HCT116 (cell line): ENCODE measurements around the gene KRTAP4-1. TPM values are rescaled to one million over a fixed set of nuclear protein-coding genes. Genes with fewer than 3 reads are reported as not detected.

Source experiments
- ATAC-seq: fragments of 200-7000 bp; cut with Tn5 transposase; 2 replicates; pipeline ENCODE4 v1.9.1; 2020; ENCODE audit warnings: mild to moderate bottlenecking, moderate library complexity
- BruUV-seq: library from RNA; stranded (reverse); fragments of 400-500 nt; replicated peaks from 2 replicates; lab custom pipeline; 2021; lab: Mats Ljungman, UMichigan
- CTCF ChIA-PET: fragments of 300-600 bp; sonication (Branson Sonifier 250); formaldehyde crosslinking; loops from one replicate; lab custom pipeline; 2021; ENCODE audit warnings: antibody characterized with exemption; lab: Charles Lee
- POLR2A ChIA-PET: fragments of 300-600, 350-600 bp; sonication (Branson Sonifier 250); formaldehyde crosslinking; loops from one replicate; lab custom pipeline; 2021; ENCODE audit warnings: antibody characterized with exemption; lab: Charles Lee
- RAD21 ChIA-PET, 2 experiments: fragments of 300-600 bp; sonication (Branson Sonifier 250); formaldehyde crosslinking; loops; one replicate each; lab custom pipeline; 2023; ENCODE audit warnings: low total read pairs in 2 of 2; ENCODE audit not compliant: uncharacterized antibody in 2 of 2, unreplicated experiment in 2 of 2, low non-redundant PET in 1 of 2; lab: Charles Lee
- DNase-seq: peaks from one replicate; pipeline ENCODE4 v3.0.0-alpha.2; 2010; ENCODE audit warnings: low read depth, low spot score
- H2AFZ ChIP-seq: fragments of 200-600 bp; shearing (Covaris generic), sonication (generic); 2 replicates; pipeline ENCODE4 v1.6.1; 2017; ENCODE audit warnings: low read depth, mixed run types, mixed read lengths, antibody characterized with exemption, low read length; ENCODE audit not compliant: poor library complexity, severe bottlenecking
- H3K27ac ChIP-seq: 2 replicates; pipeline ENCODE4 v1.5.1; 2012; ENCODE audit warnings: low read depth, low read length
- H3K27me3 ChIP-seq: fragments of 200-600 bp; sonication (generic); 2 replicates; pipeline ENCODE4 v1.6.1; 2016; ENCODE audit warnings: mixed run types, low read length, mixed read lengths; ENCODE audit not compliant: insufficient read depth
- H3K36me3 ChIP-seq, 2 experiments: fragments of 200-500 bp in 1 of 2; fragments of 200-600 bp in 1 of 2; sonication (Bioruptor generic) in 1 of 2; sonication (generic) in 1 of 2; 2 replicates each; pipeline versions ENCODE4 v1.5.1 to v1.6.1; 2014 to 2016; ENCODE audit warnings: low read length in 2 of 2, inconsistent platforms in 1 of 2, mixed read lengths in 1 of 2, mixed run types in 1 of 2; ENCODE audit not compliant: insufficient read depth in 2 of 2, control insufficient read depth in 1 of 2
- H3K4me1 ChIP-seq, 2 experiments: fragments of 200-600 bp in 1 of 2; sonication (generic) in 1 of 2; 2 replicates each; pipeline versions ENCODE4 v1.5.1 to v1.6.1; 2012 to 2017; ENCODE audit warnings: low read length in 2 of 2, inconsistent platforms in 1 of 2, mild to moderate bottlenecking in 1 of 2, mixed read lengths in 1 of 2, mixed run types in 1 of 2, moderate library complexity in 1 of 2; ENCODE audit not compliant: insufficient read depth in 2 of 2, control insufficient read depth in 1 of 2
- H3K4me2 ChIP-seq: fragments of 200-600 bp; sonication (generic); 2 replicates; pipeline ENCODE4 v1.6.1; 2017; ENCODE audit warnings: mixed run types, low read length, mixed read lengths
- H3K4me3 ChIP-seq, 2 experiments: fragments of 200-600 bp in 1 of 2; sonication (generic) in 1 of 2; replicated peaks in 1 of 2; 2 replicates each; pipeline ENCODE4 v1.5.1; 2011 to 2016; ENCODE audit warnings: low read length in 2 of 2, control low read depth in 1 of 2, low read depth in 1 of 2, mild to moderate bottlenecking in 1 of 2, mixed read lengths in 1 of 2, mixed run types in 1 of 2
- H3K79me2 ChIP-seq: fragments of 200-600 bp; sonication (generic); 2 replicates; pipeline ENCODE4 v1.6.1; 2017; ENCODE audit warnings: mild to moderate bottlenecking, mixed run types, low read length, moderate library complexity, mixed read lengths; ENCODE audit not compliant: insufficient read depth
- H3K9ac ChIP-seq: fragments of 200-600 bp; sonication (generic); 2 replicates; pipeline ENCODE4 v1.6.1; 2016; ENCODE audit warnings: low read length, mixed read lengths
- H3K9me2 ChIP-seq: fragments of 200-600 bp; sonication (generic), shearing (Covaris generic); 2 replicates; pipeline ENCODE4 v1.6.1; 2017; ENCODE audit warnings: mixed run types, mild to moderate bottlenecking, moderate library complexity; ENCODE audit not compliant: insufficient read depth
- H3K9me3 ChIP-seq, 2 experiments: fragments of 200-500 bp in 1 of 2; fragments of 200-600 bp in 1 of 2; sonication (Bioruptor generic) in 1 of 2; sonication (generic) in 1 of 2; 2 replicates each; pipeline ENCODE4 v1.6.1; 2014 to 2017; ENCODE audit warnings: low read length in 2 of 2, mixed read lengths in 2 of 2, inconsistent platforms in 1 of 2, low read depth in 1 of 2, mild to moderate bottlenecking in 1 of 2, mixed run types in 1 of 2, moderate library complexity in 1 of 2; ENCODE audit not compliant: control insufficient read depth in 1 of 2, insufficient read depth in 1 of 2
- H4K20me1 ChIP-seq: fragments of 200-600 bp; sonication (generic), shearing (Covaris generic); 2 replicates; pipeline ENCODE4 v1.6.1; 2017; ENCODE audit warnings: mixed run types, mild to moderate bottlenecking, moderate library complexity; ENCODE audit not compliant: insufficient read depth
- ATF3 ChIP-seq: IDR thresholded peaks from 2 replicates; pipeline ENCODE4 v1.6.1; 2012
- CTCF ChIP-seq, 3 experiments: fragments of 200-600 bp in 1 of 3; sonication (generic) in 1 of 3; IDR thresholded peaks in 2 of 3; conservative IDR thresholded peaks in 1 of 3; 2 replicates each; pipeline ENCODE4 v1.5.1; 2012 to 2017; ENCODE audit warnings: low read depth in 2 of 3, low read length in 2 of 3, antibody characterized with exemption in 1 of 3, borderline replicate concordance in 1 of 3, control low read depth in 1 of 3, mild to moderate bottlenecking in 1 of 3, mixed read lengths in 1 of 3, mixed run types in 1 of 3, moderate library complexity in 1 of 3; ENCODE audit not compliant: insufficient read depth in 1 of 3
- ELF1 ChIP-seq: IDR thresholded peaks from 2 replicates; pipeline ENCODE4 v1.6.1; 2012; ENCODE audit warnings: low read depth, borderline replicate concordance
- EZH2phosphoT487 ChIP-seq: fragments of 200-600 bp; IDR thresholded peaks from 2 replicates; pipeline ENCODE4 v1.6.1; 2018; ENCODE audit warnings: antibody characterized with exemption, borderline replicate concordance
- JUND ChIP-seq: IDR thresholded peaks from 2 replicates; pipeline ENCODE4 v1.6.1; 2012
- MAX ChIP-seq: IDR thresholded peaks from 2 replicates; pipeline ENCODE4 v1.6.1; 2012
- POLR2AphosphoS5 ChIP-seq: IDR thresholded peaks from 2 replicates; pipeline ENCODE4 v1.6.1; 2011; ENCODE audit warnings: mild to moderate bottlenecking, low read depth, low read length, moderate library complexity
- REST ChIP-seq: IDR thresholded peaks from 2 replicates; pipeline ENCODE4 v1.6.1; 2012; ENCODE audit warnings: low read depth
- SIN3A ChIP-seq: IDR thresholded peaks from 2 replicates; pipeline ENCODE4 v1.6.1; 2012; ENCODE audit warnings: low read depth
- SP1 ChIP-seq: IDR thresholded peaks from 2 replicates; pipeline ENCODE4 v1.6.1; 2012; ENCODE audit warnings: low read depth
- SRF ChIP-seq: IDR thresholded peaks from 2 replicates; pipeline ENCODE4 v1.6.1; 2012; ENCODE audit warnings: low read depth
- ZBTB33 ChIP-seq: IDR thresholded peaks from 2 replicates; pipeline ENCODE4 v1.6.1; 2011; ENCODE audit warnings: mild to moderate bottlenecking, low read length, moderate library complexity; ENCODE audit not compliant: insufficient replicate concordance; ENCODE audit errors: extremely low read depth
- ZFX ChIP-seq: fragments of 450-650 bp; IDR thresholded peaks from 2 replicates; pipeline ENCODE4 v1.6.1; 2017
- intact Hi-C: fragments of 100-400 bp; cut with micrococcal nuclease; formaldehyde crosslinking; loops from 2 replicates; pipeline ENCODE4 v1.10.0; 2022
- total RNA-seq: library from RNA; stranded (reverse); gene quantifications from one replicate; pipeline ENCODE4 v1.2.1, GENCODE V29; 2021; ENCODE audit not compliant: unreplicated experiment

Gene KRTAP4-1
- total RNA-seq, 1 experiment from 2014 or later: not detected

GRCh38 chr17:41177727-41178271, 6.9 kb downstream of the KRTAP4-1 start, which contains the start of gene KRTAP4-2 (continued):
- no peak for TF ChIP-seq ZBTB33
- TF ChIP-seq CTCF (IDR thresholded peaks at IDR 0.05 in 2 of 3, conservative IDR thresholded peaks at IDR 0.05 in 1 of 3; ENCODE audit: borderline replicate concordance in 1 of 3, insufficient read depth in 1 of 3, low read depth in 2 of 3, low read length in 2 of 3): no peak
- TF ChIP-seq JUND: no peak
- TF ChIP-seq, all 23 proteins: peak for 0

GRCh38 chr17:41176744-41177387, 7.8 kb downstream of the KRTAP4-1 start:
- no peak overlapping the region for H3K4me3 ChIP-seq
- no peaks in the 10 kb centered on the region for H3K36me3 ChIP-seq
- BruUV-seq: no TSS peak
- DNase-seq (no peak), ATAC-seq (no peak)
- ChIA-PET POLR2A (no interaction called here), RAD21 (no interaction called here), CTCF (no interaction called here)
- no peaks in the 10 kb centered on the region for H3K9me2 ChIP-seq
- intact Hi-C loops: no loop called here
- H3K27ac ChIP-seq: no peak overlapping the region
- H4K20me1 ChIP-seq: no peaks in the 10 kb centered on the region
- no peaks in the 10 kb centered on the region for H3K4me1 ChIP-seq
- H3K79me2 ChIP-seq: no peaks in the 10 kb centered on the region
- no peak overlapping the region for H3K9ac ChIP-seq
- H3K9me3 ChIP-seq: no peaks in the 10 kb centered on the region; a peak in 1 of 4 replicates
- H3K27me3 ChIP-seq: no peaks in the 10 kb centered on the region
- H2AFZ ChIP-seq: no peak overlapping the region
- no peak overlapping the region for H3K4me2 ChIP-seq
- TF ChIP-seq ZBTB33 (no peak), EZH2phosphoT487 (no peak), POLR2AphosphoS5 (no peak), ATF3 (no peak), REST (no peak), SP1 (no peak), SIN3A (no peak), SRF (no peak), ELF1 (no peak), ZFX (no peak), JUND (no peak), MAX (no peak)
